Activated CD4-positive, alpha-beta T cell treated with anti-CD3 and anti-CD28 coated beads for 24 hours (primary cell): ENCODE measurements around the gene SATB1.

ENCODE experiments used
- DNase-seq, 2 donors: peaks; one replicate each; pipeline ENCODE4 v3.0.0-alpha.2; 2020; ENCODE audit warnings: low read depth in 2 of 2

SATB1 gene

DNA sequence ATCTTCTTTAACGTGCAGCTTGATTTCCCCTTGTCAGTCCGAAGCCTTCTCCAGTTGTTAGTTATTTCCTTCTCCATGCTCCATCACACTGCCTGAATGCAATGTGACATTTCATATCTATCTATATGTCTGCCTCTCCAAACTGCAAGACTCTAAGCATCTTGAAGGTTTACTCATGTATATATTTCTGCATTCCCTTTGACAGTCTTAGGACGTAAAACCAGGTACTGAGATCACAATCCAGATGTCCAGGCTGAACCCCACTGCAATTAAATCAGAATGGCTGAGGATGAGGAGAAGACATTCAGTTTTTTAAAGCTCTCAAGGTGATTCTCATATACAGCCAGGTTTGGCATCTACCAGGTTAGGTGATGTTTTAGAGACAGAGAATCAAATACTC lies 6.1 kb upstream of the SATB1 start:
- no peak for DNase-seq

DNA sequence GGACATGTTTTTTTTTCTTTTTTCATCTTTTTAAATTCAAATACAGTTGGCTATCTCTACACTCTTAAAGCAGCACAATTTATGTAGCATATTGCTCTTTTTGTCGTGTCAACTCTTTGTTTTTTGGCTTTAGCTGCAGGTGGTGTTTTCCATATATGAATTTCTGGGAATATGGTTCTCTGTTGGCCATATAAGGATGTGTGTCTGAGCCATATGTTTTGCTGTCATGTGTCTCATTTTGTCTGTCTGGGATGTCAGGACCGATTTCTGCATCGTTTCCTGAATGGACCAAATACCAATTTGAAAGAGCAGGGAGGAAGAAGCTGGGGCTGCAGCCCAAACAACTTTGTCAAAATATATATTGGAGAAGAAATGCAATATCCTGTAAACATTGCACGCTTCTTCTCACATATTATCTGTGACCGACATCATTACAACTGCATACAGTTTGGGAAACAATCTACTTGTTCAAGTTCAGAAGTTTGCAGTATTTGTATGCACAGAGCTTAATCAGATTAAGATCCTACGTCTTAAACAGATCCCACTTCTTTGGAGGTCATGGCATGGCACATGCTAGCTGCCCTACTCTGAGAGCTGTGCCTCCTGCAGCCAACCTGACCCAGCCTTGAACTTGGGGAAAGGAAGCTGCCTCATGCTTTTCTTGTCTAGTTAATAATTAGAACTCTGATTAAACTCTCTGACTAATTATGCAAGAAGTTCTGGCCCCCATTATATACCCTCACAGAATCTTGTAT lies 4.0 kb upstream of the SATB1 start:
- DNase-seq, result no peak

DNA sequence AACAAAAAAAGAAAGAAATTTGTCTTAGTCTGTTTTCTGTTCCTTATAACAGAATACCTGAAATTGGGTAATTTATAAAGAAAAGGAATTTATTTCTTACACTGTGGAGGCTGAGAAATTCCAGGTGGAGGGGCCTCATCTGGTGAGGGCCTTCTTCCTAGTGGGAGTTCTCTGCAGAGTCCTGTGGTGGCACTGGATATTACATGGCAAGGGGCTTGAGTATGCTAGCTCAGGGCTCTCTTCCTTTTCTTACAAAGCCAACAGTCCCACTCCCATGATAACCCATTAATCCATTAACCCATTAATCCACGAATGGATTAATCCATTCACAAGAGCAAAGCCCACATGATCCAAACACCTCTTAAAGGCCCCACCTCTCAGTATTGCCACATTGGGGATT lies 2.9 kb upstream of the SATB1 start:
- DNase-seq, result no peak

DNA sequence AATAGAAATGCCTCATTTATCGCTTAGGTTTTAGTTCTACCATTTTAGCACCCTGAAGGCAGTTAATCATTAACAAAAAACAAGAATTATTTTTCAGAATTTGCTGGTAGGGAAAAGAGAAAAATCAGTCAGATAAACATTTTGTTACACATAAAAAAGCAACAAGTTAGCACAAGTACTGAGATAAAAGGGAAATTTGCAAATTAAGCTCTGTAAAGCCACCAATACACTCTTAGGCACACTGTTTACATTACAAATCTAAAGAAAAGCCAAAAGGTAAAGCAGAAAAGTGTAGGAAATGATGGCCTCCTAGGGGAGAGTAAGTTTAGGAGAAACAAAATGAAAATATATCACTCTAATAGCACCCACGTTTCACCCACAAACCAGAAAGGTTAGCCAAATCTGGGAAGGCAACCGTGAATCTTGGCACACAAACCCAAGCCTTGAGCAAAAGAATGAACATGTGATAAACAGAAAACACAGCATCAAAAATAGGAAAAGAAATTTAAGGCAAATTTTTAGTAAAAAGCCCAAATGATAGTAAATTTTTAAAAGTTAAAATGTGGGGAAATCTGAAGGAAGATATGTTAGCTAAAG lies 1.6 kb upstream of the SATB1 start:
- no peak for DNase-seq

DNA sequence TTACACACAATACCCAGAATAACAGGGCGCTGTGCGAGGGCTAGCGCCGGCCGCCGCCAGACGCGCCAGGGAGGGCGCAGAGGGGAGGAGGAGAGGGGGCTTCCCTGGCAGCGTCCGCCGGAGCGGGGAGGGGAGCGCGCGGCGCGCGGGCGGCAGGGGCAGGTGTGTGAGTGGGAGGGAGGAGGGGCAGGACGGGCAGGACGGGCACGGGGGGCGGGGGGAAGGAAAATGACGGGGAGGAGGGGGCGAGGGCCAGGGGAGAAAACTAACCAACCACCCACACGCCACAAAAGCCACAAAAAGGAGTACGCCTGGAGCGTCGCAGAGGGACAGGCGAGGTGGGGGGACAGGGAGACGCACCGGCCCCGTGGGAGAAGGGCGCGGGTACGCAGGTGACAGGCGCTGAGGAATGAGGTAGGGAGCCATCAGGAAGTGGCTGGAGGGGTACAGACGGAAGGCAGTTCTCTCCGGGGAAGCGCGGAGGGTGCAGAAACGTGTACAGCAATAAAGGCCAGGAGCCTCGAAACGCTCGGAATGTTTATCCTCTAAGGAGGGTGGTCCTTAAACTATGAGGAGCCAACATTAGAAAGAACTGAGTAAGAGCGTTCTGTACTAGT lies 610 bp upstream of the SATB1 start:
- DNase-seq, result peak; percentile 55 to 58

DNA sequence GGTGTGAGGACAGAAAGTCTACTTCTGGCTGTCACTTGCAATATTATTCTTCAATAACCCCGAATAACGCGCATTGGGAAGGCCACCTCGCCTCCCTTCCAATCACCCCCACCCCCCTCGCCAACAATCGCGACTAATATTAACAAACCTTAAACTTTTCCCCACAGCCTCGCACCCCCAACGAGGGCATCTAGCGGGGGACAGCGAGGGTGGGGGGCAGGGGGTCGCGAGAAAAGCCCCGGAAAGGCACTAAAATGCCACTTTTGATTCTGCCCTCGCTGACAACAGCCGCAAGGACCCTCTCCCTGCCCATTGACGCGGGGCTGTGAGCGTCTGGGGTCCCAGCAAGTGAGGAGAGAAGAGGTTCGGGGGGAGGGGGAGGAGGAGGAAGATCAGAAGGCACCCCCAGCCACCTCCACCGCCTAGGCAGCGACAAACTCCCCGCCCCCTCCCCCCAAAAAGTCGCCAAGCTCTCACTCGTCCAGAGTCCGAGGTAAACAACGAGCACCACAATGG lies 868 bp downstream of the SATB1 start:
- no peak for DNase-seq

DNA sequence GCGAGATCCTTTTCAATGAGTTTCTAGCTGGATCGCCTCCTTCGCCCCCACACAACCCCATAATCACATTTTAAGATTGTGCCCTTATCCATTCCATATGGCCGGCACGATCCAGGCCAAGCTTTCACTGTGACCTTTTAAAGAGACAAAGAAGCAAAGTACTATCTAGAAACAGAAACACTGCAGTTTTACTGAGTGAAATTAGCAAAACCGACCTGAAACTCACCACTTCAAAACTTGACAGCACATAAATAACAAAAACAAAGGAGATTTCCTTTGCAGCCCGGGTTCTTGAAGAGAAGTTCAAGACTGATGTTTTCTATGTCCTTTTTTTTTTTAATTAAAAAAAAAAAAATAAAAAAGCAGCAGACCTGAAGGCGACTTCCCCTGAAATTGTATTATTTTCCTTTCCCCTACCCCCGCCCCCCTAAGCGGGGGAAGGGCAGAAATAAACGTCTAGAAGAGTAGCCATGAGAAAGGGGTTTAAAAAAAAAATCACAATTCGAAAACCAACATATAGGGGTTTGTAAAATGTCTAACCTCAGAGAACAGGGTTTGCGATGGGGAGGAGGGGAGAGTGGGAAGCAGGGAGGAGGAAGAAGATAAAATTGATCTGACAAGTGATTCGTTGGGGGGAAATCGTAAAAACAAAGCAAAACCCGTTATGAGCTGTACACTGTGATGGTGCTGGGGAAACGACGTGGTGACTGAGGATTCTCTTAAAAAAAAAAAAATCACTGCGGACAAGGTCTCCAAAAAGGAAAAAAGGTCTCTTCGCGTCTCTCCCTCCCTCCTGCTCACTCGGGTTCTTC lies 1.5 kb downstream of the SATB1 start:
- peak in 1 of 2 donors; percentile 25 for DNase-seq

DNA sequence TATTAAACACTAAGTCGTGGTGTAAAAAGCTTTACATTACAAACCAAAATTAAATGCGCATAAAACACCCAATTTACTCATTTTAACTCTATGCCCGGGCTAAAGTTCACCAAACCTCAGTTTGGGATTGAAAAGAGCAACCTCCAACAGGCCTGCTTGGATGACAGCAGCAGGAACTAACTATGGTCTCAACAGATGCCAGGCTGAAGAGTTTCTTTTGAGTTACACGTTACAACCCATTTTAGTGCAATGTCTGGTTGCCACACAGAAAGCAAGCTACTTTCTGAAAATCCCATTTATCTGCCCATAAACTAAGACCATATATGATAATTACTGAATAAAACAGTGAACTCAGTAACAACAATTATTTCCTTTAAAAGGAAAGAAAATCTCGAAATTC lies 2.2 kb downstream of the SATB1 start:
- DNase-seq, result no peak

DNA sequence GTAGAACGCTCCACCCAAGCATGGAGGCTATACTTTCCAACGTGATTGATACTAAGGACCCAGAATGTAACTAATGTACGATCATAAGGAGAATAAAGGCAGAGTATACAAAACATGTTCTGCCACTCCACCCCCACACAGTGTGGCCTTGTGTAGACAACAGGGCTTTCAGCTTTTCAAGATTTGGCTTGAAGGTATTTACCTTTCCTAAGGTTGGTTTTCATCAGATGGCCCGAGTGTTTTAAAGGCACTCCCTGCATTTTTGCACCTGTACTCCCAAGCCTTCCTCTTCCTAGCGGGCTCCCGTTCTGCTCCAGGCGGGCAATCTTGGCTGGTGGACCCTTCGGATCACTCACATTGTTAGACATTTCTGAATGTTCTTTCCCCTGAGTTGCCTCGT lies 4.6 kb downstream of the SATB1 start:
- DNase-seq, result no peak

DNA sequence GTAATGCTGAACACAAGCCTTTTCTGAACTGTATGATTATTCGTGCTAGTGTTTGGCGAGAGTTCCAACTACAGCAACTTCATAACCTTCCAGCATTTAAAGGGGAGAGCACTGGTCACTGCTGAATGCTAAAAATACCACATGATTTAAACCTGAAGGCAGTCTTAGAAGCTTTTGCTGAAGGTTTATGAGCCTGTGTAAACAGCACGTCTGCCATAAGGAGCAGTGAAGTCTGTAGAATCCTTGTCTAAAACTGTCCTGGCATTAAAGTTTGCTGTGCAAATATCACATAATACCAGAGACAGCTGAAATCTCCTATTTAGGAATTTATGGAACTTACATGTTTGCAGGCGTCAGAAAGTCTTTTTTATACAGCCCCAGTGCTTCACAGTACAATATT lies 5.9 kb downstream of the SATB1 start:
- DNase-seq, result no peak

DNA sequence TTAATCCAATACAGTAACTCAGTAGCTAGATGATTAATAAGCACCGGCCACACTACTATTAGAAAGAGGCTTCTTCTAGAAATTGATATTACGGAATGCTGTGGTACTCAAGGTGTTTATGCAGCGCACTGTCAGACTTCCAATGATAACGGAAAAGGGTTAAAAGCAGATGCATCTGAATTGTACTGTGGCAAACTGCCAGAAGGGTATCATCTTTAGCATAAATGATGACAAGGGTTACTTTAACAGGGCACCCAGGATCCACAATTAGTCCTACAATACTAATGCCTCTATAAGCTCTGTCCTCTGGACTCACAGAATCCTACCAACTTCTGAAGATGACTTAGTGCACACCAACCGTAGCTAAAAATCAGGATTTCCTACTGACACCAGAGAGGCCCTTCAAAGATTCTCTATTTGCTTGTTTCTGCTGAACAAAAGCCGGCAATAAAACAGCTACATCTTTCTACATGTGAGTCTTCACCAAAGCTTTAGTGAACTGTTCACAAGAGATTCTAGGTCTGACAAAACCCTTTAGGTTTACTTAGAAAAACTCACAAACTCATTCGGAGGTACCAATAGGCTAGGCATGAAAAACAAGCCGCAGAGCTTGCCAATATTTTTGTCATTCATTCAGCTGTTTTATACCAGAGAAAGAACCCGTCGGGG lies 7.1 kb downstream of the SATB1 start:
- DNase-seq, result no peak

DNA sequence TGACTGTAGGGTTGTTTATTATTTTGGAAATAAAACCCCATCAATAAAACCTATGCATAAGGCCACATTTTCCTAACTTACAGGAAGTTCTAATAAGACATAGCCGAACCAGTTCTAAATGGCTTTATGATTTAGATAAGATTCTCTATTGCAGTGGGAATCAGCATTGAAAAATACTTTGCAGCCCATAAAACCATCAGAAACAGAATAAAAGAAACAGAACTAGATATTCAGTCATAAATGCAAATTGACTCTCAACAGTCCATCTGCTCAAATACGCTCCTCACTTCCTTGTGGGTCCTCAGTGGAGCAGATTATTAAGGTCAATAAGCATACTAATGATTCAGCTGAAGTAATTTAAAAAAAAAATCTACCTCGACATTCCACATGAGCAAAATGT lies 8.8 kb downstream of the SATB1 start:
- no peak for DNase-seq

DNA sequence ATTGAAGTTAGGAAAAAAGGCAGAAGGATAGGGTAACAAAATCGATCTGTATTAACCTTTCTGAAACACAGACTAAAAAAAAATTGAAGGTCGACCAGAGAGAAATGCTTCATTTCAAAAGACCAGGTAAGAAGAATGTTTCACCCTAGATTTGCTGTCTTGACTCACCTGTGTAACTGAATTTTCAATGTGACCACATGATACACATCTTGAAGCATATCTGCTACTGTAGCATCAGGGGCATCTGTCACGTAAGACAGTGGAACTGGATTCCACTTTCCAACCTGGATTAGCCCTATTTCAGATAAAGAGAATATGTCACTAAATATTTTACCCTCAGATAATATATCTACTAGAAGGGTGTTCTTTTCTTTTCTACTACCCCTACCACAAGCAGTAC lies 9.3 kb downstream of the SATB1 start:
- no peak for DNase-seq

DNA sequence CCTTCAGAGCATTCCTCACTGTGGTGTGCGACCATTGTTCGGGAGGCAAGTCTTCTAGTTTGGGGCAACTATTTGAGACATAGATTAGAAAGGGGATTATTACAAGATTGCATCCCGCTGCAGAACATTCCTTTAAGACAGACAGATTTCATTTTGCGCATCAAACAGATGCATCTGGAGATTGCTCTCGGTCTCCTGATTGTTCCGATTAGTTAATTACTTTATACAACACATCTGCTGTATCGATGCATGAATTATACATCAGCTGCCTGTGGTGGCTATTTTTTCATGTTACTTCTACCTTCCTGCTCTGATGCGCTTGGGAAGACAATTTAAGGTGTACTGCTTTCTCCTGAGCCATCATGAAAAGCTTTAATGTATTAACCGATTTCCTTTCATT lies 10.0 kb downstream of the SATB1 start:
- DNase-seq, result no peak

DNA sequence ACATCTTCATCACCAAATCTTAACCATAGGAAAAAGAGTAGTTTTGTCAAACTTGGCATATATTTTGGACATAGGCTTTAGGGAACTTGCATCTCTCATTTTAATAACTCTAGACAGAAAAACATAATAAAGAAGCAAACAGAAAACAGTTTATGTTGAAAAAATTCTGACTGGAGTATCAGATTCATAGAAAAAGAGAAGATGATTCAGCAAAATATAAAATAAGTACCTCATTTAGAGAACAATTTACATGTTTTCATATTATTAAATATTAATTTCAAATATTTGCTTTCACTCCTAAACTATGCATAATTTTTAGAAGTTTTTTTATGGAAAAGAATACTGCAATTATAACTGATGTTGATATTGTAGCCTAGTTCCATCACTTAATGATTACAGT lies 12.5 kb downstream of the SATB1 start:
- no peak for DNase-seq

DNA sequence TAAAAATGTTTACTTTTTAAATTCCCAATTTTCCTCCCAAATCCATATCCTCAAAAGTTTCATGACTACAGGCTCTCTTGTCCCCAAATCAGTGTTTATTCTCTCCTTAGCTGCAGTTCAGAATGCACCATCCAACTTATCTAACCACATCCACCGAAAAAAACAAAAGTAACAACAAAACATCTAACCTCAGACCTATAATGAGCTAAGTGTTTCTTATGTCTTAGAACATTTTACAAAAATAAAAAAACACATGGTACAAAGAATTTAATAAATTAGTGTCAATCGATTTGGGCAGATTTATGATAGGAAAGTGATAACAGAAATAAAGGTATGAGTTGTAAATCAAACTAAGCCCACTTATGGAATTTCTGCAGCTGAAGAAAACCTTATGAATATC lies 13.6 kb downstream of the SATB1 start:
- DNase-seq, result no peak

DNA sequence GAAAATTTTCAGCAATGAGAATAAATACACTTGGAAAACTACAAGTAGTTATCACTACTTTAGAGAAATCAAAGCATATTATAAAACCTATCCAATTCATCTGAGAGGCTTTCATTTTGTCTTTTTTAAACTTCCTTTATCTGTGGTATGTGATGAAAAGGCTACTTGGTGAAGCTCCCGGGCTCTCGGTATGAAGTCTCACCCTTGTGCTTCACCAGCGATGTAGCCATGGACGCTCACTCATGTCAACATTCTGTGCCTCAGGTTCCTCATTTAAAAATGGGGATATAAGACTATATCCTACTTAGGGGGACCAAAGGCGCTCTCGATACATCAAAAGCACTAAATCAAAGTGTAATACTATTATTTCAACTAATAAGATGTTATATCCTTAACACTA lies 14.9 kb downstream of the SATB1 start:
- no peak for DNase-seq

DNA sequence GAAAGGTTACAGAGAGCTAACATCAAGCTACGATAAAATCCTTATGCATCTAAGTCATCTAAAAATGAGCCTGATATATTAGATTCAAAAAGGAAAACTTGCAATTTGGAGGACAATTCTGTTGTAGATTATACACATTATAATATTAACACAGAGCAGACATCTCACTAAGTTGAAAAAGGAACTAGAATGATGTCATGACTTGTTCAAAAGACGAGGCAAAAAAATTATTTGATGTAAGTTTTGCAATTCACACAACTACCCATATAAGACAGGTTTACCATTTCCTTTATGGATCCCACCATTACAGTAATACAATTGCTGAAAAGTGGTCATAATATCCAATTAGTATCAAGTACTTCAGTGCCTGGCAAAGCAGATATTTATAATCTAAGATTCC lies 15.9 kb downstream of the SATB1 start:
- no peak for DNase-seq

DNA sequence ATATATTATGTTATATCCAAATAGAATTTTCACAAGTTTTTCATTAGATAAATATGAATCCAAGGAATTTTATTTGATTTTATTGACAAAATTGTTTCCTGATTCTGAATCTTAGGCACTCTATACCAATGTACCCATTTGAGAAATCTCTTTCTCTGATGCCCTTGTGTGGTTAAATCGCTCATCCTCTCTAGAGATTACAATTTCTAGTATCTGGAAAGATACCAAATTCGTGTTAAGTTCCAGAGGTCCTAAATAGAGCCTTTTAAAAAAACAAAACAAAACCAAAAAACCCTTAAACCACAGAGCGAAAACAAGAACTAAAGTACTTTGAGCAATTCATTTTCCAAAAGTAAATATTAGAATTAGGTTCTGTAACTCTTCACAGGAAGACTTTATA lies 20.0 kb downstream of the SATB1 start:
- no peak for DNase-seq

DNA sequence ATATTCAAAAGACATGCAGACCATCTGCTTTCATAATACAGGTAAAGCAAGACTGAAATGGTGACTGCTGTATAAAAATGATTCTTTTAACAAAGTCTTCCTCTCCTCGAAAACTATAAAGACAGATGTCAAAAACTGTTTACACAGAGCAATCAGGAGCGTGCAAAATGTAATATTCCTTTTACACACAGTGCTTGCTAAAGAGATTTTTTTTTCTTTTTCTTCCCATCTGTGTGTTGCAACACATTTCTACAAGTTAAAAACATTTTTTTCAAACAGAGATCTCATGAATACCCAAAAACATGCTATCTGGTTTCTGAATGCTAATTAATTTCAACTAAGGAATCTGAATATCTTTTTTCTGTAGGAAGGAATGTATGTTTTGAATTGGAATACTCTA lies 22.1 kb downstream of the SATB1 start:
- DNase-seq, result no peak

DNA sequence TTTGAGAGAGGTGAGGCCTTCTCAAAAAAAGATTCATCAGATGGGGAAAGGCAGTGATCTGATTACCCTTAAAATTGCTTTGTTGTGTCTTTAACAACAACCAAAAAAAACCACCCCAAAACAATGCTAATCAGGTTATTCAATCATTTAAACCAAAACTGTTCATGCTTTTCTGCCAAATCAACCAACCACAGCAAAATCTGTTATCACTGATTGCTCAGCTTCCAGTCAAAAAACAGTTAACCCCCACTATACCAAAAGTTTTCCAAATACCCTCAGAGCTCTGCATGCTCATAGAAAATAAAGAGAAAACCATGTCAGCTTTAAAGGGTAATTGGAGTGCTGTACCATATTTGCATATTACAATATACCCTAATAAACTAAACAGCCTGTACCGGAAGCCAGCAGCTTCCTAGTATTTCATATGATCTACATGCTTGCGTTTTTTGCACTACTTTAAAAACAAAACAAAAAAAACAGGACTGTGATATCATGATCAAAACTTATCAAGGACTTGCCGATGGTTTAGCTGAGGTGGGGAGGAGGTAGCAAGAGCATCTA lies 22.8 kb downstream of the SATB1 start:
- no peak for DNase-seq
